Smooth muscle cell (in vitro differentiated cells): Measurements from ENCODE around the gene IWS1. TPM values are rescaled to one million over a fixed set of nuclear protein-coding genes. Genes with fewer than 3 reads are reported as not detected.
"Not testable (repeated sequence)": the region's sequence is repeated elsewhere in the genome, so short reads cannot be mapped to it uniquely, and the experiment has no call there.

Experiments
- DNase-seq: peaks from one replicate; lab custom pipeline; 2025; ENCODE audit not compliant: unreplicated experiment; lab: John Stamatoyannopoulos, UW
- H2AFZ ChIP-seq: fragments of 200-600 bp; sonication (generic); 2 replicates; pipeline ENCODE4 v1.6.0; 2016; ENCODE audit warnings: antibody characterized with exemption, low read depth, mild to moderate bottlenecking
- H3F3A ChIP-seq: fragments of 200-600 bp; sonication (generic); 2 replicates; pipeline ENCODE4 v1.6.0; 2017; ENCODE audit warnings: antibody characterized with exemption, low read depth
- H3K27ac ChIP-seq: fragments of 200-600 bp; sonication (generic); 2 replicates; pipeline ENCODE4 v1.5.1; 2016; ENCODE audit warnings: low read depth, mild to moderate bottlenecking
- H3K27me3 ChIP-seq: fragments of 200-600 bp; sonication (generic); 2 replicates; pipeline ENCODE4 v1.6.1; 2016; ENCODE audit warnings: low read depth, mild to moderate bottlenecking
- H3K36me3 ChIP-seq: fragments of 200-600 bp; sonication (generic); 2 replicates; pipeline ENCODE4 v1.5.1; 2016; ENCODE audit warnings: low read depth
- H3K4me1 ChIP-seq: fragments of 200-600 bp; sonication (generic); 2 replicates; pipeline ENCODE4 v1.5.1; 2016; ENCODE audit warnings: low read depth
- H3K4me2 ChIP-seq: fragments of 200-600 bp; sonication (generic); 2 replicates; pipeline ENCODE4 v1.6.0; 2016; ENCODE audit warnings: mild to moderate bottlenecking
- H3K4me3 ChIP-seq: fragments of 200-600 bp; sonication (generic); 2 replicates; pipeline ENCODE4 v1.5.1; 2016; ENCODE audit warnings: mild to moderate bottlenecking
- H3K79me2 ChIP-seq: fragments of 200-600 bp; sonication (generic); 2 replicates; pipeline ENCODE4 v1.6.0; 2016; ENCODE audit warnings: low read depth, mild to moderate bottlenecking
- H3K9ac ChIP-seq: fragments of 200-600 bp; sonication (generic); 2 replicates; pipeline ENCODE4 v1.6.0; 2016; ENCODE audit warnings: low read depth
- H3K9me3 ChIP-seq: fragments of 200-600 bp; sonication (generic); replicated peaks from 2 replicates; pipeline ENCODE4 v1.5.1; 2016; ENCODE audit warnings: low read depth
- H4K20me1 ChIP-seq: fragments of 200-600 bp; sonication (generic); 2 replicates; pipeline ENCODE4 v1.6.0; 2016; ENCODE audit warnings: low read depth
- CTCF ChIP-seq: fragments of 200-600 bp; sonication (generic); IDR thresholded peaks from 2 replicates; pipeline ENCODE4 v1.5.1; 2017; ENCODE audit warnings: borderline replicate concordance, mild to moderate bottlenecking, antibody characterized with exemption; ENCODE audit not compliant: insufficient read depth, poor library complexity, severe bottlenecking
- WGBS: methylation state at CpG from one replicate; pipeline ENCODE4 v1.1.7; 2016; ENCODE audit warnings: low lambda C conversion rate; 5-methylcytosine and 5-hydroxymethylcytosine counted together
- polyA plus RNA-seq: library from polyadenylated mRNA; unstranded; fragments of >200 nt; fragmentation: Nextera tagmentation; extraction: Ambion mirVana; gene quantifications from 2 replicates; pipeline ENCODE4 v1.2.1, GENCODE V29; 2016
- total RNA-seq: library from RNA; depleted of rRNA; stranded (reverse); fragments of >200 nt; gene quantifications from 2 replicates; pipeline ENCODE4 v1.2.3, GENCODE V29; 2014

Gene IWS1
- total and polyA plus RNA-seq, 2 experiments from 2014 or later: 31.2 to 36.1 TPM

- H4K20me1 ChIP-seq: no peaks in the 10 kb centered on the region
- 94% methylated on average over 3 of the region's 3 CpGs for WGBS
- TF ChIP-seq CTCF: no peak
- H3K4me1 ChIP-seq: no peaks in the 10 kb centered on the region
- no peak overlapping the region for H3K9ac ChIP-seq
- H3K27me3 ChIP-seq: no peaks in the 10 kb centered on the region
- no peaks in the 10 kb centered on the region for H3K79me2 ChIP-seq
- no peaks in the 10 kb centered on the region for H3K36me3 ChIP-seq
- H3K4me3 ChIP-seq: no peak overlapping the region
- no peak overlapping the region for H2AFZ ChIP-seq
- H3K4me2 ChIP-seq: no peak overlapping the region
- no peaks in the 10 kb centered on the region for H3K9me3 ChIP-seq
- no peak for DNase-seq
- H3K27ac ChIP-seq: no peak overlapping the region
- H3F3A ChIP-seq: no peaks in the 10 kb centered on the region
Observed at GRCh38 chr2:127574656-127575055, 48.4 kb upstream of the IWS1 start.

- 93% methylated on average over 17 of the region's 17 CpGs for WGBS
- Histone ChIP-seq H3K79me2 (no peaks in the 10 kb centered on the region), H4K20me1 (no peaks in the 10 kb centered on the region), H3K9ac (no peak overlapping the region), H3K36me3 (no peaks in the 10 kb centered on the region), H3K4me2 (no peak overlapping the region), H3K9me3 (no peaks in the 10 kb centered on the region), H3K4me3 (no peak overlapping the region), H2AFZ (no peak overlapping the region), H3K27me3 (no peaks in the 10 kb centered on the region), H3K4me1 (no peaks in the 10 kb centered on the region), H3K27ac (no peak overlapping the region), H3F3A (no peaks in the 10 kb centered on the region)
- DNase-seq: no peak
- TF ChIP-seq CTCF: no peak
Observed at GRCh38 chr2:127573771-127574170, 47.5 kb upstream of the IWS1 start.

DNA sequence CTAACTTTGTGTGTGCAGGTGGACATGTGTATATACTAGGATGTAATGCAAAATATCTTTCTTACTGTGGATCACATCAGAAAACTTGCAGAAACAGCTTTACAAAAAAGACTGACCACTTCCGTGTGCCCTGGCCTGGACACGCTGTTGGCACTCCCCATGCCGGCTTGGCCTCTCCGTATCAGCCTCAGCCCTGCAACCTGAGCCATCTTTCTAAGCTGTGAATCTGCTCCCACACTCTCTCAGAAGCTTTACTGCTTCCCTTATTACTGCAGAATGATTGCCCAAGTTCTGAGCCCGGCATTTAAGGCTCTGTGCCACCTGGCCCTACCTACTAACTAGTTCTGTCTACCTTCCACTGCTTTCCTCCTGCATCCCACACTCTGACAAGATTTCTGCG, 47.0 kb upstream of the IWS1 start:
- no peaks in the 10 kb centered on the region for H4K20me1 ChIP-seq
- H3K9me3 ChIP-seq: no peaks in the 10 kb centered on the region
- H3K4me1 ChIP-seq: no peaks in the 10 kb centered on the region
- no peak overlapping the region for H2AFZ ChIP-seq
- no peak overlapping the region for H3K9ac ChIP-seq
- 92% methylated on average over 6 of the region's 6 CpGs for WGBS
- no peak for TF ChIP-seq CTCF
- DNase-seq: no peak
- H3F3A ChIP-seq: no peaks in the 10 kb centered on the region
- no peaks in the 10 kb centered on the region for H3K79me2 ChIP-seq
- H3K27ac ChIP-seq: no peak overlapping the region
- no peak overlapping the region for H3K4me3 ChIP-seq
- H3K27me3 ChIP-seq: no peaks in the 10 kb centered on the region
- no peaks in the 10 kb centered on the region for H3K36me3 ChIP-seq
- no peak overlapping the region for H3K4me2 ChIP-seq

- DNase-seq: no peak
- Histone ChIP-seq H2AFZ (no peak overlapping the region), H3K4me1 (no peaks in the 10 kb centered on the region)
Observed at GRCh38 chr2:127572841-127573240, 46.6 kb upstream of the IWS1 start.

DNA sequence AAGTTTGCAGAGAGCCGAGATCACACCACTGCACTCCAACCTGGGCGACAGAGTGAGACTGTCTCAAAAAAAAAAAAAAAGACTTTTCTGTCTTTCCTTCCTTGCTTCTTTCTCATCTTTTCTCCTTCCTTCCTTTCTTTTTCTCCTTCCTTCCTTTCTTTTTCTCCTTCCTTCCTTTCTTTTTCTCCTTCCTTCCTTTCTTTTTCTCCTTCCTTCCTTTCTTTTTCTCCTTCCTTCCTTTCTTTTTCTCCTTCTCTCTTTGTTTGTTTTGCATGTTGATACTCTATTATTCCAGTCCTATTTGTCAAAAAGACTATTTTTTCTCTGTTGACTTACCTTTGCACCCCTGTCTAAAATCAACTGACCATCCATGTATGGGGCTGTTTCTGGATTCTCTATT, 46.1 kb upstream of the IWS1 start:
- not testable (repeated sequence) for H3K27ac ChIP-seq, H3K4me3 ChIP-seq, H3K9ac ChIP-seq, H2AFZ ChIP-seq, H3K79me2 ChIP-seq, H3K9me3 ChIP-seq, H3K4me2 ChIP-seq, H3K4me1 ChIP-seq, H3K36me3 ChIP-seq, H3K27me3 ChIP-seq, DNase-seq, H4K20me1 ChIP-seq, H3F3A ChIP-seq
- 94% methylated on average over 2 of the region's 2 CpGs for WGBS

More at GRCh38 chr2:127572841-127573240, 46.6 kb upstream of the IWS1 start:
- H3K27ac ChIP-seq: no peak overlapping the region
- TF ChIP-seq CTCF: no peak
- H3K36me3 ChIP-seq: no peaks in the 10 kb centered on the region
- no peak overlapping the region for H3K4me3 ChIP-seq
- H3K9ac ChIP-seq: no peak overlapping the region
- WGBS: 84% methylated on average over 5 of the region's 5 CpGs
- no peaks in the 10 kb centered on the region for H3F3A ChIP-seq
- no peaks in the 10 kb centered on the region for H3K79me2 ChIP-seq
- no peaks in the 10 kb centered on the region for H3K27me3 ChIP-seq
- H3K4me2 ChIP-seq: no peak overlapping the region
- no peaks in the 10 kb centered on the region for H3K9me3 ChIP-seq
- H4K20me1 ChIP-seq: no peaks in the 10 kb centered on the region
